ENCODE results near the gene PCNX4.

PCNX4 gene

DNA sequence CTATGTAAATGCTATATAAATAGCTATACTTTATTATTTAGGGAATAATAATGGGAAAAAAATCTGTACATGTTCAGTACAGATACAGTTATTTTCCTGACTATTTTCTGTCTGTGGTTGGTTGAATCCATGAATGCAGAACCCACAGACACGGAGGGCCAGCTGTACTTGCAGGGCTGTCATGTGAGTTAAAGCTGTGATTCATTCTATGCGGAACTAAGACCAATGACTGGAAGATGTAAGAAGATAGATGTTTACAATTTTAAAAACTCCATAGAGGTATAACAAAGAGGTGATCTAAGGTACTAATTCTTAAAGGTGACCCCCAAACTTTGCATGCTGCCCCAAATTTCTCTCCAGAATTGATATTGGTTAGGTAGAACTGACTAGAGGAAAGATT lies 14.6 kb downstream of the PCNX4 start:
- FAIRE-seq = no peak

DNA sequence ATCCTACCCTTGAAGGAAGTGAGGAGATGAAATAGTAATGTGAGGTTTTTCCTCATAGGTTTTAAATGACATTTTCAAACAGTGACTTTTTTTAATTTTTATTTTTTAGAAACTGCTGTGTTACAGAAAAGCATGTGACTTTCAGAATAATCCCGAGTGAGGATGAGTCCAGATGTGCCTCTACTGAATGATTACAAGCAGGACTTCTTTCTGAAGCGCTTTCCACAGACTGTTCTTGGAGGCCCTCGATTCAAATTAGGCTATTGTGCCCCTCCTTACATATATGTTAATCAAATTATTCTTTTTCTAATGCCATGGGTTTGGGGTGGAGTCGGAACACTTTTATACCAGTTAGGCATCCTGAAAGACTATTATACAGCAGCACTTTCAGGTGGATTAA lies 15.8 kb downstream of the PCNX4 start:
- no peak for FAIRE-seq

GRCh38 chr14:60111732-60112131 lies 20.0 kb downstream of the PCNX4 start:
- no peak for FAIRE-seq

GRCh38 chr14:60114881-60115280 lies 23.2 kb downstream of the PCNX4 start:
- FAIRE-seq = no peak

DNA sequence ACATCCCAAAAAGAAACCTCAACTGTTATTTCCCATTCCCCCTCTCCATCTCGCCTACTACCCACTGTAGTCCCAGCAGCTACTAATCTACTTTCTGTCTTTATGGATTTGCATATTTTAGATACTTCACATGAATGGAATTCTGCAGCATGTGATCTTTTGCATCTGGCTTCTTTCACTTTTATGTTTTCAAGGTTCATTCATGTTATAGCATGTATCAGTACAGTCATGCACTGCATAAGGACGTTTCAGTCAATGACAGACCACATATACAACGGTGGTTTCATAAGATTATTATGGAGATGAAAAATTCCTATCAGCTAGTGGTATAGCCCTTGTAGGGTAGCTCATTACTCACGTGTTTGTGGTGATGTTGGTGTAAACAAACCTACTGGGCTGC lies 24.5 kb downstream of the PCNX4 start:
- FAIRE-seq = no peak

- FAIRE-seq = no peak
Observed at GRCh38 chr14:60125918-60126317, 34.2 kb downstream of the PCNX4 start.

GRCh38 chr14:60133487-60133886 lies 41.8 kb downstream of the PCNX4 start:
- no peak for FAIRE-seq

DNA sequence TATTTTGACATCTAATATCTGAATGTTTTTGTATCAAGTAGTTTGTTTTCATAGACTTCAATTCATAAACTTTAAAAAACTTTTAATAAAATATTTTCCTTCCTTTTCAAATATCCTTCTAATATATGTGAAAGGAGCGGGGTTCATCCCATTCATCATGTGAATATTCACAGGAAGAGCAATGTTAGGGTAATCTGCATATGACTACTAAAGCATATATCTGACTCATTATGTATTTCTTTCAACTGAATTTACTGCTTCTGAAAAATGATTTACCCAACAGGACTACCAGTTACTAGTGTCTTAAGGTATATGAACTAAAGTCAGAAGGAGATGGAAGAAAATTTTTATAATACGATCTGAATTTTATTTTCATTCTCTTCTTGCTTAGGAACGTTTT lies 43.0 kb downstream of the PCNX4 start:
- FAIRE-seq = no peak

DNA sequence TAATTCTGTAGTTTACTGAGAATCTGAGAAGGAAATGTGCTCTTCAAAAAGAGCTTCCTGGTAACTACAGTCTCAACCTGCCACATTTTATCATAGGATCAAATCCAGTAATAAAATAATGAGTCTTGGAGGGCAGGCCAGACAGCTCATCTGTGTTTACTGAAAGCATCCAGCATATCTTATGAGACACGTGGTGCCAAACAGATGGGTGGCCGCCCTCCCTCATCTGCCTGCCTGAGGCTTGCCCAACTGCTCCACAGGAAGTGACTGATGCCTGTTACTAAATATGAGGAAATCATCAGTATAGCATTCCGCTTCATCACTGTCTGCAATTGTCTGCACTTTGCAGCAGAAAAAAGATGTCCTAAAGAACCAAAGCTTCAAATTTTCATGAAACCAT lies 60.0 kb downstream of the PCNX4 start:
- no peak for FAIRE-seq

GRCh38 chr14:60153991-60154390 lies 62.3 kb downstream of the PCNX4 start:
- no peak for FAIRE-seq

- no peak for FAIRE-seq
Observed at GRCh38 chr14:60154671-60155070, 62.9 kb downstream of the PCNX4 start.

- FAIRE-seq = no peak
Observed at GRCh38 chr14:60160422-60160821, 68.7 kb downstream of the PCNX4 start.

- no peak for FAIRE-seq
Observed at GRCh38 chr14:60161196-60162107, 69.7 kb downstream of the PCNX4 start.

GRCh38 chr14:60163693-60164092 lies 72.0 kb downstream of the PCNX4 start:
- no peak for FAIRE-seq

- no peak for FAIRE-seq
Observed at GRCh38 chr14:60164404-60164711, 72.6 kb downstream of the PCNX4 start.

DNA sequence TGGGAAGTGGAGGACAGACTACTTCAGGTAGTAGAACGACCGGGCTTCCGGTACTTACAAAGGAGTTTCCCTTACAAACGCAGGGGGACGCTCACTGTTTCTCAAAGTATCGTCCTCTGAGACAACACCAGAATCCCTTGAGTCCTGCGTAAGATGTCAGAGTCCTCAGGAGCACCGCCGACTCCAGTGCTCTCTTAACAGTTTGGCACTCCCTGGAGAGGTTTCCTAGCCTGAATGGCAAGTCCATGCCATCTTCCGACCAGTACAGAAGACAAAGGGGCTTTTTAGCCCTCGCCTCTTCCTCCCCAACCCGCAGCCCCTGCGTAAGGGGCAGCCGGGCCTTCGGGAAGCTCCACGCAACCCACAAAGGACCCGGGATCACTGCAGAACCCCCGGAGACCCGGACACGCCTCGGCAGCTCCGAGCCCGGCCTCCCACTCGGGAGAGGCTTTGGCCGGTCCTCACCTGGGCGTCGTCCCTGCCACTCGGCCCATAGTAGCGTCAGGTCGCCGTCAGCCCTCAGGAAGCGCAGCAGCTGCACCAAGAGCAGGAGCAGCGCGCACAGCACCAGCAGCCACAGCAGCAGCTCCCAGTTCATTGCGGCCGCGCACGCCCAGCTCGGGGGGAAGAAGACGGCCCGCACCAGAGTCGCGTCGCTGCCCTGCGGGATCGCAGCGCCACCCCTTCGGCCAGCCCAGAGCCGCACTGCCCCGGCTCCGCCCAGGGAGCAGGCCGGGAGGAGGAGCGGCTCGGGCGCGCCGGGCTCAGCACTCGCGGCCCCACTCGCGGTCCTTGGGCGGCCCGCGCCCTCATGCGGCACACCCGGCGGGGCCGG lies 73.2 kb downstream of the PCNX4 start, which contains the start of gene DHRS7:
Gene DHRS7 (minus strand): TSS at position 687 of the 835 bp plus-strand sequence. CDS start 89 bp downstream, at position 598.
- no peak for FAIRE-seq

DNA sequence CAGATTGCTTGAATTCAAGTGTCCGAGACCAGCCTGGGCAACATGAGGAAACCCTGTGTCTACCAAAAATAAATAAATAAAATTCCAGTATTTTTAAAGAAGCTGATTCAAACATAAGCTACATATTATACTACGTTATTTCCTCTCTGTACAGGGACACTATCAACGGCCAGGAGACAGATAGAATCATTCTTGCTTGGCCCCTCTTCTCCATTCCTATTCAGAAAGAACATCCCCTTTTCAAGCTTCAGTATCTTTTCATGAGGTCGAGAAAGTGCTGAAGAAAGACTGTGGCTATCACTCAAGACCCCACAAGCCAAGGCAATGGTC lies 73.8 kb downstream of the PCNX4 start:
- no peak for FAIRE-seq

DNA sequence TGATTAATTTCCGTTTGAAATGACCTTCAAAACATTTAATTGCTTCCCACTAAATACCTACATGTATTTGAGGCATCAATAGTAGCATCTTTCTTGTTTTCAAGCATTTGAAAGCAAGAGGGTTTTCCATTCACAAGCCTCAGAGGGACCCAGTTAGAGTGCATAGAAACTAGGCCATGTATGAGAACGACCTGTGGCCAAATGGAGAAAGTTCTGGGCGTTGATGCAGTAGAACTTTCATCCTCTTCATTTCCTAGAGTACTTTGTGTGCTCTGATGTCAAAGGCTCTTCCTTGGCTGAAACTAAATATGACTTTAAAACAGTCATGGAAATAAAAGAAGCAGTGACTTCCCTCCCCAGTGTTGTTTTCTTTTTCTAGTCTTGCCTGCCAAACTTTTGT lies 74.4 kb downstream of the PCNX4 start:
- no peak for FAIRE-seq

DNA sequence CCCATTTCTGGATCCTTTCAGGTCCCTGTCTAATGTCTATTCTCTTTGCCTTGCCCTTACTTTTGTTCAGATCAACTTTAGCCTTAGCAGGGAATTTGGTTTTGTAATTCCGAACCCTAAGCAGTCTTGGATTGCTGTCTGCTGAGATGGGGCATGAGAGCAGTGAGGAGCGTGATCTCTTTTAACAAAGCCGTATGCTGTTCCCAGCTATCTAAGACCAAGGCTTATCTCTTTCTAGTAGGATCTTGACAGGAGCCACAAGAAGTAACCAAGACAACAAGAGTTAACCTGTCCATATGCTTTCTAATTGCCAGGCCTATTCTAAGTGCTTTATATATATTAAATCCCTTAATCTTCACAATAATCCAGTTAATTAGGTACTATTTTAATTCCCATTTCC lies 78.0 kb downstream of the PCNX4 start:
- FAIRE-seq = no peak

DNA sequence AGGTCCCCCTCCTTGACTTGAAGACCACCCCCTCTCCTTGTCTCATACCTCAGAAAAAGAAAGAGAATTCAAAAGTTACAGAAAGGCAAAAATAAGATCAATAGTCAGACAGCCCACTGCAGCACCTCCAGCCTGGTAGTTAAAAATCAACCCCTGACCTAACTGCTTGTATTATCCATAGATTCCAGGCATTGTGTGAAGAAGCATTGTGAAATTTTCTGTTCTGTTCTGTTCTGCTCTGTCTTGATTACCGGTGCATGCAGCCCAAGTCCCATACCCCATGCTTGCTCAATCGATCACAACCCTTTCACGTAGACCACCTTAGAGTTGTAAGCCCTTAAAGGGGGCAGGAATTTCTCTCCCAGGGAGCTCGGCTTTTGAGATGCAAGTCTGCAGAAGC lies 79.2 kb downstream of the PCNX4 start:
- no peak for FAIRE-seq

GRCh38 chr14:60171690-60172089 lies 80.0 kb downstream of the PCNX4 start:
- FAIRE-seq = no peak

DNA sequence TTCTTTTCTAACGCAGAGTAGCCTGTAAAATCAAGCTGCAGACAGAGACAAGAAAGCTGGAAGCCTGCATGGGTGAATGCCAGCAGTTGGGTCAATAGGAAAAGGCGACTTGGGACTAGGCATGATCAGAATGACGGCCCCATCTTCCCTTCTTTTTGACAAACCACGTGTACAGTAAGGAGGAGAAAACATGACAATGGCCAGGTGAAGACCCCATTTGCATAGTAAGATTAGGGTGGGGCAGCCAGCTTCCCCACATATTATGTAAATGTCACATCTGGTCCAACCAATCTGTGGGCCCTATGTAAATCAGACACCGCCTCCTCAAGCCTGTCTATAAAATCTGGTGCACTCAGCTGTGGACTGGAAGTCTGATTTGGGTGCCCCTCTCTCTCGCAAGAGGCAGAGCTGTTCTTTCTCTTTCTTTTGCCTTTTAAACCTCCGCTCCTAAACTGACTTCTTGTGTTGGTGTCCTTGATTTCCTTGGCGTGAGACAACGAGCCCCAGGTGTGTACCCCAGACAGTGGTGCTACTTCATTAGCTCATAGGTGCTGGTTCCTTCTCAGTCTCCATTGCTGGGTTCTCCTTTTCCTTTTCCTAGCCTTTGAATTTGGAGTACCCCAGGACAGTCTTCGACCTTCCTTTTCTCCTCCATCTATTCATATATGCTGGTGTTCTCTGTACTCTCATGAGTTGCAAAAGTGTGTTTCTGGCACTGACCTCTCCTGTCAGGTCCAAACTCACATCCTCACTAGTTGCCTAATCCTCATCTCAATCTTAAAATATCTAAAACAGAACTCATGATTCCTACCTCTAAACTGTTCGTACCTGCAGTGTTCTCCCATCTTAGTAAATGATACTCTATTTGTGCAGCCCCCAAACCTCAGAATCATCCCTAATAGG lies 82.9 kb downstream of the PCNX4 start:
- no peak for FAIRE-seq

DNA sequence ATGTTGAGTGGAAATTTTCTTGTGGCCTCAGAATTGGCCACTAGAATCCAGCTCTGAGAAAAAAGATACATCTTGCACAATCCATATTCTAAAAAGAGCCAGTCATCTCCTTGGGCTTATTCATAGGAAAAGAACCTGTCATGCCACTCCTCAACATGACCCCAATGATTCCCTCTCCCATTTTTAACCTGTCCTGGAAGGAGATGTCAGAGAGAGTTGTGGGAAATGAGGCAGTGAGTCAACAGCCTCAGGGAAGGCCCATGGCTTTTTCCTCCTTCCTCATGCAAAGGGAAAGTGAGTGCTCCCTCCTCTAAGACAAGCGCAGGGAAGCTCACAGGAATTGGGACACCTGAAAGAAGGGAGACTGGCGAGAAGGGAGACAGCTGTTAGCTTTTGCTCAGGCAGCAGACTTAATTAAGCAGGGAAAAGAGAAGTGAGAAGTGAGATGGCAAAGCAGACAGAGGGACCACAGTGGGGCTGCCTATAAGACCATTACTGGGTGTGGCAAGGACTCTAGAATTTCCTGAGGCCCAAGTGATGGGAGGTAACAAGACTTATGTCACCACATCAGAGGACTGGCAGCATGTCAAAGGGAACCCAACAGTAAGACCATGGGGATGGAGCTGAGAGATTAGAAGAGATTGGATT lies 83.7 kb downstream of the PCNX4 start:
- no peak for FAIRE-seq

All from TTC549 (cell line).